Endothelial cell of umbilical vein (primary cell): ENCODE data around the gene ATP6V1G2. TPM values are rescaled to one million over a fixed set of nuclear protein-coding genes. Genes with fewer than 3 reads are reported as not detected.

Experiments
- BruUV-seq: library from RNA; stranded (reverse); fragments of 400-500 nt; replicated peaks from 2 replicates; lab custom pipeline; 2021; lab: Mats Ljungman, UMichigan
- CTCF ChIA-PET: fragments of 300-600, 350-600 bp; sonication (Branson Sonifier 250); formaldehyde crosslinking; loops from one replicate; lab custom pipeline; 2021; ENCODE audit warnings: antibody characterized with exemption, inconsistent platforms; lab: Charles Lee
- POLR2A ChIA-PET: fragments of 300-600, 350-600 bp; sonication (Branson Sonifier 250); formaldehyde crosslinking; loops from one replicate; lab custom pipeline; 2021; ENCODE audit warnings: antibody characterized with exemption, inconsistent platforms; lab: Charles Lee
- DNase-seq: peaks from one replicate; pipeline ENCODE4 v3.0.0-alpha.2; 2011; ENCODE audit warnings: low read depth, low spot score
- FAIRE-seq: peaks from 2 replicates; lab custom pipeline; 2011; peaks lifted over from hg19 to GRCh38; lab: Jason Lieb, UNC
- H2AFZ ChIP-seq: 2 replicates; pipeline ENCODE4 v1.6.0; 2012; ENCODE audit warnings: low read depth, low read length, control low read depth, inconsistent platforms
- H3K27ac ChIP-seq: 2 replicates; pipeline ENCODE4 v1.5.1; 2011; ENCODE audit warnings: low read depth, mild to moderate bottlenecking, control low read depth, low read length, moderate library complexity; ENCODE audit not compliant: insufficient read depth
- H3K27me3 ChIP-seq, 2 experiments: 2 replicates each; pipeline versions ENCODE4 v1.6.0 to v1.6.1; 2011; ENCODE audit warnings: low read length in 2 of 2, mixed read lengths in 1 of 2; ENCODE audit not compliant: control insufficient read depth in 2 of 2, insufficient read depth in 2 of 2
- H3K36me3 ChIP-seq, 2 experiments: 2 replicates in 1 of 2; 3 replicates in 1 of 2; pipeline ENCODE4 v1.5.1; 2011; ENCODE audit warnings: low read length in 2 of 2, mild to moderate bottlenecking in 1 of 2, moderate library complexity in 1 of 2; ENCODE audit not compliant: control insufficient read depth in 2 of 2, insufficient read depth in 2 of 2; ENCODE audit errors: extremely low read depth in 1 of 2
- H3K4me1 ChIP-seq: 3 replicates; pipeline ENCODE4 v1.5.1; 2011; ENCODE audit warnings: mild to moderate bottlenecking, low read length; ENCODE audit not compliant: control insufficient read depth, insufficient read depth; ENCODE audit errors: extremely low read depth
- H3K4me2 ChIP-seq: 2 replicates; pipeline ENCODE4 v1.6.1; 2011; ENCODE audit warnings: low read length, control low read depth, mixed read lengths; ENCODE audit not compliant: insufficient read depth
- H3K4me3 ChIP-seq, 3 experiments: fragments of 200-600 bp in 1 of 3; sonication (generic), shearing (Covaris generic) in 1 of 3; replicated peaks in 1 of 3; 2 replicates each; pipeline ENCODE4 v1.5.1; 2011 to 2016; ENCODE audit warnings: control low read depth in 3 of 3, low read length in 3 of 3, mild to moderate bottlenecking in 2 of 3, inconsistent platforms in 1 of 3, low read depth in 1 of 3, moderate library complexity in 1 of 3; ENCODE audit not compliant: insufficient read depth in 1 of 3
- H3K79me2 ChIP-seq: 2 replicates; pipeline ENCODE4 v1.6.0; 2012; ENCODE audit warnings: low read length, inconsistent platforms; ENCODE audit not compliant: control insufficient read depth, insufficient read depth
- H3K9ac ChIP-seq: replicated peaks from 2 replicates; pipeline ENCODE3; 2011; ENCODE audit warnings: low read length, control low read depth; ENCODE audit not compliant: insufficient read depth; ENCODE audit errors: extremely low read depth
- H3K9me1 ChIP-seq: replicated peaks from 3 replicates; pipeline ENCODE4 v1.6.0; 2011; ENCODE audit warnings: mild to moderate bottlenecking, low read length; ENCODE audit not compliant: control insufficient read depth, insufficient read depth; ENCODE audit errors: extremely low read depth
- H3K9me3 ChIP-seq: replicated peaks from 2 replicates; pipeline ENCODE4 v1.5.1; 2012; ENCODE audit warnings: low read length, inconsistent platforms; ENCODE audit not compliant: control insufficient read depth, insufficient read depth
- H4K20me1 ChIP-seq: replicated peaks from 2 replicates; pipeline ENCODE3; 2011; ENCODE audit warnings: mild to moderate bottlenecking, low read length; ENCODE audit not compliant: control insufficient read depth, insufficient read depth; ENCODE audit errors: extremely low read depth
- CTCF ChIP-seq, 2 donors: IDR thresholded peaks; 1 replicate in 1 of 2; 2 replicates in 1 of 2; pipeline ENCODE4 v1.5.1; 2011; ENCODE audit warnings: low read length in 2 of 2, mild to moderate bottlenecking in 2 of 2, moderate library complexity in 2 of 2, control low read depth in 1 of 2, inconsistent platforms in 1 of 2, low read depth in 1 of 2; ENCODE audit not compliant: insufficient read depth in 1 of 2; ENCODE audit errors: extremely low read depth in 1 of 2
- EZH2 ChIP-seq: IDR thresholded peaks from 2 replicates; pipeline ENCODE4 v1.6.1; 2012; ENCODE audit warnings: borderline replicate concordance, low read depth, mild to moderate bottlenecking, moderate library complexity, low read length, inconsistent platforms; ENCODE audit not compliant: severe bottlenecking
- FOS ChIP-seq: IDR thresholded peaks from 2 replicates; pipeline ENCODE4 v1.6.1; 2011; ENCODE audit warnings: mild to moderate bottlenecking, low read length, moderate library complexity, borderline replicate concordance; ENCODE audit not compliant: insufficient read depth
- GATA2 ChIP-seq: IDR thresholded peaks from 2 replicates; pipeline ENCODE4 v1.7.0; 2011; ENCODE audit warnings: low read depth, mild to moderate bottlenecking, moderate library complexity, mixed read lengths, low read length; ENCODE audit not compliant: insufficient read length, insufficient read depth
- JUN ChIP-seq: IDR thresholded peaks from 2 replicates; pipeline ENCODE4 v1.6.1; 2011; ENCODE audit warnings: borderline replicate concordance, low read depth; ENCODE audit not compliant: insufficient read length, insufficient read depth
- MYC ChIP-seq: IDR thresholded peaks from one replicate; pipeline ENCODE4 v1.6.1; 2011; ENCODE audit warnings: mild to moderate bottlenecking, low read depth, low read length
- POLR2A ChIP-seq: IDR thresholded peaks from 2 replicates; pipeline ENCODE4 v1.6.1; 2012; ENCODE audit warnings: low read depth, mild to moderate bottlenecking, control low read depth, low read length
- POLR2AphosphoS5 ChIP-seq: IDR thresholded peaks from 2 replicates; pipeline ENCODE4 v1.6.1; 2012; ENCODE audit warnings: low read depth, mild to moderate bottlenecking, control low read depth, low read length, moderate library complexity; ENCODE audit not compliant: insufficient read depth
- dilution Hi-C: fragments of 300-500 bp; cut with MboI; formaldehyde crosslinking; loops from one replicate; pipeline ENCODE4 v1.15.0; 2019; ENCODE audit warnings: low sequenced_read_pairs; ENCODE audit not compliant: extremely low pct_ligation_motif_present
- intact Hi-C: fragments of 100-400 bp; cut with micrococcal nuclease; formaldehyde crosslinking; loops from one replicate; pipeline ENCODE4 v1.10.0; 2022
- polyA plus RNA-seq, 4 experiments: library from polyadenylated mRNA; depleted of rRNA in 3 of 4; stranded (reverse) in 3 of 4; unstranded in 1 of 4; fragments of >200 nt; gene quantifications; 2 replicates each; pipeline versions ENCODE4 v1.2.1 to v1.2.3, GENCODE V29; 2011 to 2012; ENCODE audit warnings: missing spikeins in 1 of 4
- total RNA-seq: library from RNA; stranded (reverse); gene quantifications from 2 replicates; pipeline ENCODE4 v1.2.3, GENCODE V29; 2021
- TF ChIP-seq, protein P1 (sequence below): IDR thresholded peaks from 2 replicates; pipeline ENCODE4 v1.6.1; 2011; ENCODE audit not compliant: insufficient read depth, insufficient read length

The ATP6V1G2 gene
- total and polyA plus RNA-seq, 2 donors (not counting 3 experiments of a cell fraction or from before 2014, with no cell fraction given): 0.70 to 0.84 TPM

- Histone ChIP-seq H3K4me3 (no peak overlapping the region), H3K9me1 (no peaks in the 10 kb centered on the region), H3K27me3 (no peaks in the 10 kb centered on the region), H3K4me1 (peaks cover 28% of the 10 kb centered on the region), H3K79me2 (peaks cover 29% of the 10 kb centered on the region), H4K20me1 (peaks cover 3% of the 10 kb centered on the region), H3K4me2 (no peak overlapping the region), H2AFZ (no peak overlapping the region), H3K9me3 (no peaks in the 10 kb centered on the region), H3K9ac (no peak overlapping the region), H3K36me3 (peaks cover 4 to 6% of the 10 kb centered on the region in 2 experiments), H3K27ac (no peak overlapping the region)
- BruUV-seq: no TSS peak
- intact Hi-C loops: loop anchor here (5.0 to 10.0 kb wide), 3 partner anchors 142 to 228 kb away; partner anchors contain the start of genes CLIC1 and MICA
- dilution Hi-C loops: no loop called here
- ChIA-PET POLR2A (no interaction called here), CTCF (interaction anchor here (31.0 kb wide), 1 partner anchor 44 kb away, joined by 1517 read pairs; the partner anchor contains the start of genes LST1, LTB, NCR3 and TNF)
- FAIRE-seq (no peak), DNase-seq (no peak)
- TF ChIP-seq EZH2: no peak
- TF ChIP-seq CTCF (IDR thresholded peaks at IDR 0.05; ENCODE audit: extremely low read depth in 1 of 2, insufficient read depth in 1 of 2, low read depth in 1 of 2, low read length in 2 of 2): no peak
- TF ChIP-seq POLR2A: no peak
Measured at GRCh38 chr6:31544676-31545075, 1.7 kb downstream of the ATP6V1G2 start.

DNA sequence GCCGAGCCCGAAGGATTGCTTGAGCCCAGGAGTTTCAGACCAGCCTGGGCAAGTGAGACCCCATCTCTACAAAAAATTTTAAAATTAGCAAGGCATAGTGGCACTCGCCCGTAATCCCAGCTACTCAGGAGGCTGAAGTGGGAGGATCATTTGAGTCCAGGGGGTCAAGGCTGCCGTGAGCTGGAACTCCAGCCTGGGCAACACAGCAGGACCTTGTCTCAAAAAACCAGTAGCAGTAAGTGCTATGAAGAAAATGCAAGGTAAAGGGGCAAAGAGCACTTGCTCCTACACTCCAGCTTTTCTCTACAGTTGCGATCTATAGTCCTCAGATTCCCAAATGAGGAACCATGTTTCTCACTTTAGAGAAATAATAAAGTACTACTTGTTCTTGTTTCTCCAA, 2.8 kb downstream of the ATP6V1G2 start:
- no TSS peak for BruUV-seq
- Histone ChIP-seq H3K79me2 (peaks cover 39% of the 10 kb centered on the region), H3K9me3 (no peaks in the 10 kb centered on the region), H3K9ac (no peak overlapping the region), H3K27me3 (no peaks in the 10 kb centered on the region), H3K4me1 (peaks cover 38% of the 10 kb centered on the region), H3K4me2 (no peak overlapping the region), H3K36me3 (peaks cover 8 to 16% of the 10 kb centered on the region in 2 experiments), H4K20me1 (peaks cover 7% of the 10 kb centered on the region), H2AFZ (no peak overlapping the region), H3K27ac (no peak overlapping the region), H3K4me3 (no peak overlapping the region), H3K9me1 (no peaks in the 10 kb centered on the region)
- intact Hi-C loops: loop anchor here (10.0 kb wide), 1 partner anchor 191 kb away; the partner anchor contains the start of gene CLIC1
- TF ChIP-seq JUN (no peak), POLR2A (no peak), EZH2 (no peak), CTCF (IDR thresholded peaks at IDR 0.05; ENCODE audit: extremely low read depth in 1 of 2, insufficient read depth in 1 of 2, low read depth in 1 of 2, low read length in 2 of 2) (no peak), POLR2AphosphoS5 (no peak), GATA2 (no peak), MYC (no peak), FOS (no peak)
- TF ChIP-seq, protein P1, sequence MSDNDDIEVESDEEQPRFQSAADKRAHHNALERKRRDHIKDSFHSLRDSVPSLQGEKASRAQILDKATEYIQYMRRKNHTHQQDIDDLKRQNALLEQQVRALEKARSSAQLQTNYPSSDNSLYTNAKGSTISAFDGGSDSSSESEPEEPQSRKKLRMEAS: no peak
- FAIRE-seq: no peak
- DNase-seq: no peak
- ChIA-PET CTCF (interaction anchor here (31.0 kb wide), 1 partner anchor 45 kb away, joined by 1517 read pairs; the partner anchor contains the start of genes LST1, LTB, NCR3 and TNF), POLR2A (interaction anchor here (1.3 kb wide), 1 partner anchor 78 kb away, joined by 3 read pairs; no protein-coding TSS in a partner anchor)
- dilution Hi-C loops: no loop called here
